Endothelial cell of umbilical vein (primary cell): ENCODE results near the gene UQCRFS1. TPM values are rescaled to one million over a fixed set of nuclear protein-coding genes. Genes with fewer than 3 reads are reported as not detected.

Experiments used
- BruUV-seq: library from RNA; stranded (reverse); fragments of 400-500 nt; replicated peaks from 2 replicates; lab custom pipeline; 2021; lab: Mats Ljungman, UMichigan
- CTCF ChIA-PET: fragments of 300-600, 350-600 bp; sonication (Branson Sonifier 250); formaldehyde crosslinking; loops from one replicate; lab custom pipeline; 2021; ENCODE audit warnings: antibody characterized with exemption, inconsistent platforms; lab: Charles Lee
- POLR2A ChIA-PET: fragments of 300-600, 350-600 bp; sonication (Branson Sonifier 250); formaldehyde crosslinking; loops from one replicate; lab custom pipeline; 2021; ENCODE audit warnings: antibody characterized with exemption, inconsistent platforms; lab: Charles Lee
- DNase-seq: peaks from one replicate; pipeline ENCODE4 v3.0.0-alpha.2; 2011; ENCODE audit warnings: low read depth, low spot score
- FAIRE-seq: peaks from 2 replicates; lab custom pipeline; 2011; peaks lifted over from hg19 to GRCh38; lab: Jason Lieb, UNC
- H2AFZ ChIP-seq: 2 replicates; pipeline ENCODE4 v1.6.0; 2012; ENCODE audit warnings: low read depth, low read length, control low read depth, inconsistent platforms
- H3K27ac ChIP-seq: 2 replicates; pipeline ENCODE4 v1.5.1; 2011; ENCODE audit warnings: low read depth, mild to moderate bottlenecking, control low read depth, low read length, moderate library complexity; ENCODE audit not compliant: insufficient read depth
- H3K27me3 ChIP-seq, 2 experiments: 2 replicates each; pipeline versions ENCODE4 v1.6.0 to v1.6.1; 2011; ENCODE audit warnings: low read length in 2 of 2, mixed read lengths in 1 of 2; ENCODE audit not compliant: control insufficient read depth in 2 of 2, insufficient read depth in 2 of 2
- H3K36me3 ChIP-seq, 2 experiments: 2 replicates in 1 of 2; 3 replicates in 1 of 2; pipeline ENCODE4 v1.5.1; 2011; ENCODE audit warnings: low read length in 2 of 2, mild to moderate bottlenecking in 1 of 2, moderate library complexity in 1 of 2; ENCODE audit not compliant: control insufficient read depth in 2 of 2, insufficient read depth in 2 of 2; ENCODE audit errors: extremely low read depth in 1 of 2
- H3K4me1 ChIP-seq: 3 replicates; pipeline ENCODE4 v1.5.1; 2011; ENCODE audit warnings: mild to moderate bottlenecking, low read length; ENCODE audit not compliant: control insufficient read depth, insufficient read depth; ENCODE audit errors: extremely low read depth
- H3K4me2 ChIP-seq: 2 replicates; pipeline ENCODE4 v1.6.1; 2011; ENCODE audit warnings: low read length, control low read depth, mixed read lengths; ENCODE audit not compliant: insufficient read depth
- H3K4me3 ChIP-seq, 3 experiments: fragments of 200-600 bp in 1 of 3; sonication (generic), shearing (Covaris generic) in 1 of 3; replicated peaks in 1 of 3; 2 replicates each; pipeline ENCODE4 v1.5.1; 2011 to 2016; ENCODE audit warnings: control low read depth in 3 of 3, low read length in 3 of 3, mild to moderate bottlenecking in 2 of 3, inconsistent platforms in 1 of 3, low read depth in 1 of 3, moderate library complexity in 1 of 3; ENCODE audit not compliant: insufficient read depth in 1 of 3
- H3K79me2 ChIP-seq: 2 replicates; pipeline ENCODE4 v1.6.0; 2012; ENCODE audit warnings: low read length, inconsistent platforms; ENCODE audit not compliant: control insufficient read depth, insufficient read depth
- H3K9ac ChIP-seq: replicated peaks from 2 replicates; pipeline ENCODE3; 2011; ENCODE audit warnings: low read length, control low read depth; ENCODE audit not compliant: insufficient read depth; ENCODE audit errors: extremely low read depth
- H3K9me1 ChIP-seq: replicated peaks from 3 replicates; pipeline ENCODE4 v1.6.0; 2011; ENCODE audit warnings: mild to moderate bottlenecking, low read length; ENCODE audit not compliant: control insufficient read depth, insufficient read depth; ENCODE audit errors: extremely low read depth
- H3K9me3 ChIP-seq: replicated peaks from 2 replicates; pipeline ENCODE4 v1.5.1; 2012; ENCODE audit warnings: low read length, inconsistent platforms; ENCODE audit not compliant: control insufficient read depth, insufficient read depth
- H4K20me1 ChIP-seq: replicated peaks from 2 replicates; pipeline ENCODE3; 2011; ENCODE audit warnings: mild to moderate bottlenecking, low read length; ENCODE audit not compliant: control insufficient read depth, insufficient read depth; ENCODE audit errors: extremely low read depth
- CTCF ChIP-seq, 2 donors: IDR thresholded peaks; 1 replicate in 1 of 2; 2 replicates in 1 of 2; pipeline ENCODE4 v1.5.1; 2011; ENCODE audit warnings: low read length in 2 of 2, mild to moderate bottlenecking in 2 of 2, moderate library complexity in 2 of 2, control low read depth in 1 of 2, inconsistent platforms in 1 of 2, low read depth in 1 of 2; ENCODE audit not compliant: insufficient read depth in 1 of 2; ENCODE audit errors: extremely low read depth in 1 of 2
- EZH2 ChIP-seq: IDR thresholded peaks from 2 replicates; pipeline ENCODE4 v1.6.1; 2012; ENCODE audit warnings: borderline replicate concordance, low read depth, mild to moderate bottlenecking, moderate library complexity, low read length, inconsistent platforms; ENCODE audit not compliant: severe bottlenecking
- FOS ChIP-seq: IDR thresholded peaks from 2 replicates; pipeline ENCODE4 v1.6.1; 2011; ENCODE audit warnings: mild to moderate bottlenecking, low read length, moderate library complexity, borderline replicate concordance; ENCODE audit not compliant: insufficient read depth
- MYC ChIP-seq: IDR thresholded peaks from one replicate; pipeline ENCODE4 v1.6.1; 2011; ENCODE audit warnings: mild to moderate bottlenecking, low read depth, low read length
- POLR2A ChIP-seq: IDR thresholded peaks from 2 replicates; pipeline ENCODE4 v1.6.1; 2012; ENCODE audit warnings: low read depth, mild to moderate bottlenecking, control low read depth, low read length
- POLR2AphosphoS5 ChIP-seq: IDR thresholded peaks from 2 replicates; pipeline ENCODE4 v1.6.1; 2012; ENCODE audit warnings: low read depth, mild to moderate bottlenecking, control low read depth, low read length, moderate library complexity; ENCODE audit not compliant: insufficient read depth
- dilution Hi-C: fragments of 300-500 bp; cut with MboI; formaldehyde crosslinking; loops from one replicate; pipeline ENCODE4 v1.15.0; 2019; ENCODE audit warnings: low sequenced_read_pairs; ENCODE audit not compliant: extremely low pct_ligation_motif_present
- intact Hi-C: fragments of 100-400 bp; cut with micrococcal nuclease; formaldehyde crosslinking; loops from one replicate; pipeline ENCODE4 v1.10.0; 2022
- polyA plus RNA-seq, 4 experiments: library from polyadenylated mRNA; depleted of rRNA in 3 of 4; stranded (reverse) in 3 of 4; unstranded in 1 of 4; fragments of >200 nt; gene quantifications; 2 replicates each; pipeline versions ENCODE4 v1.2.1 to v1.2.3, GENCODE V29; 2011 to 2012; ENCODE audit warnings: missing spikeins in 1 of 4
- total RNA-seq: library from RNA; stranded (reverse); gene quantifications from 2 replicates; pipeline ENCODE4 v1.2.3, GENCODE V29; 2021

The UQCRFS1 gene
- total and polyA plus RNA-seq, 2 donors (not counting 3 experiments of a cell fraction or from before 2014, with no cell fraction given), result 28.2 to 33.8 TPM

- TF ChIP-seq FOS (no peak), MYC (no peak), EZH2 (no peak)
- Histone ChIP-seq H3K79me2 (no peaks in the 10 kb centered on the region), H3K4me2 (no peak overlapping the region), H4K20me1 (no peaks in the 10 kb centered on the region), H2AFZ (no peak overlapping the region), H3K36me3 (no peaks in the 10 kb centered on the region), H3K27ac (no peak overlapping the region), H3K9ac (no peak overlapping the region), H3K27me3 (no peaks in the 10 kb centered on the region), H3K4me3 (no peak overlapping the region), H3K9me1 (no peaks in the 10 kb centered on the region), H3K4me1 (no peaks in the 10 kb centered on the region), H3K9me3 (no peaks in the 10 kb centered on the region)
- dilution Hi-C loops, result no loop called here
- BruUV-seq, result no TSS peak
- FAIRE-seq (no peak), DNase-seq (no peak)
- ChIA-PET POLR2A (no interaction called here), CTCF (no interaction called here)
- intact Hi-C loops, result no loop called here
Observed at GRCh38 chr19:29191005-29191404, 21.9 kb downstream of the UQCRFS1 start.

DNA sequence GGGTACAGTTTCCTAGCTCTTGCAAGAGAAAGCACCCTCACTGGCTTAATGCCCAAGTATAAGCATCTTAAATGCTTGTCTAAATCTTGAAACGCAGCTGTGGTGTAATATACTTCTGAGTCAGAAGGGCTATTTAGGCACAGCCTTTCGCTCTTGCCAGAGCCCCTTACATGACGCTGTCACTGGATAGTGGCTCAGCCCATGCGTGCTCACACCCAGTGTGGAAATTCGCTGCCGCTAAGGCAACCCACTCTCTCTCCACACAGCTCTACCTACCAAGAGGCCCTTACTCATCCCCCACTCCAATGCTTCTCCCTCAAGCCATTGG lies 24.0 kb downstream of the UQCRFS1 start:
- DNase-seq (no peak), FAIRE-seq (no peak)
- no peak overlapping the region for H3K4me2 ChIP-seq
- dilution Hi-C loops, result no loop called here
- no TSS peak for BruUV-seq
- no peak overlapping the region for H3K9ac ChIP-seq
- no peaks in the 10 kb centered on the region for H3K9me1 ChIP-seq
- no peak for TF ChIP-seq EZH2
- no peak for TF ChIP-seq MYC
- TF ChIP-seq POLR2A, result no peak
- no peak for TF ChIP-seq POLR2AphosphoS5
- no peak for TF ChIP-seq CTCF (IDR thresholded peaks at IDR 0.05; ENCODE audit: extremely low read depth in 1 of 2, insufficient read depth in 1 of 2, low read depth in 1 of 2, low read length in 2 of 2)
- H3K27ac ChIP-seq, result no peak overlapping the region
- no peaks in the 10 kb centered on the region for H3K4me1 ChIP-seq
- intact Hi-C loops, result no loop called here
- H3K79me2 ChIP-seq, result no peaks in the 10 kb centered on the region
- no peaks in the 10 kb centered on the region for H3K36me3 ChIP-seq
- H3K4me3 ChIP-seq, result no peak overlapping the region
- no peaks in the 10 kb centered on the region for H3K27me3 ChIP-seq
- H2AFZ ChIP-seq, result no peak overlapping the region
- H3K9me3 ChIP-seq, result no peaks in the 10 kb centered on the region
- no peaks in the 10 kb centered on the region for H4K20me1 ChIP-seq
- CTCF ChIA-PET, result no interaction called here
- POLR2A ChIA-PET, result no interaction called here
